Spleen (tissue), 13 donors: ENCODE results near the gene ZNF784. TPM values are rescaled to one million over a fixed set of nuclear protein-coding genes. Genes with fewer than 3 reads are reported as not detected.
A peak's percentile ranks its signal among the peaks of the same experiment; 100 is the strongest.

Experiments
- DNase-seq: peaks from one replicate; pipeline ENCODE4 v3.0.0-alpha.2; 2020
- H3K27ac ChIP-seq, 8 donors: fragments of 200-600 bp; sonication (generic) in 7 of 8; 1 replicate in 4 of 8; 2 replicates in 4 of 8; pipeline versions ENCODE4 v1.5.0 to v1.8.0; 2016 to 2021; ENCODE audit warnings: inconsistent platforms in 4 of 8, mild to moderate bottlenecking in 4 of 8, moderate library complexity in 1 of 8
- H3K27me3 ChIP-seq, 7 donors: fragments of 200-600 bp; sonication (generic) in 6 of 7; replicated peaks in 1 of 7; 1 replicate in 4 of 7; 2 replicates in 3 of 7; pipeline versions ENCODE4 v1.5.0 to v1.8.0; 2016 to 2021; ENCODE audit warnings: inconsistent platforms in 3 of 7, mild to moderate bottlenecking in 1 of 7
- H3K36me3 ChIP-seq, 6 donors: fragments of 200-600 bp; sonication (generic) in 5 of 6; 1 replicate in 4 of 6; 2 replicates in 2 of 6; pipeline versions ENCODE4 v1.5.0 to v1.8.0; 2016 to 2021; ENCODE audit warnings: inconsistent platforms in 2 of 6
- H3K4me1 ChIP-seq, 6 donors: fragments of 200-600 bp; sonication (generic) in 5 of 6; 1 replicate in 3 of 6; 2 replicates in 3 of 6; pipeline versions ENCODE4 v1.5.0 to v1.8.0; 2016 to 2021; ENCODE audit warnings: inconsistent platforms in 3 of 6
- H3K4me3 ChIP-seq, 8 donors: fragments of 200-600 bp; sonication (generic) in 7 of 8; 1 replicate in 4 of 8; 2 replicates in 4 of 8; pipeline versions ENCODE4 v1.5.0 to v1.8.0; 2016 to 2021; ENCODE audit warnings: inconsistent platforms in 4 of 8, mild to moderate bottlenecking in 4 of 8, moderate library complexity in 2 of 8
- H3K9me3 ChIP-seq, 8 donors: fragments of 200-600 bp; sonication (generic) in 7 of 8; 1 replicate in 4 of 8; 2 replicates in 4 of 8; pipeline versions ENCODE4 v1.5.0 to v1.8.0; 2016 to 2021; ENCODE audit warnings: inconsistent platforms in 4 of 8
- CTCF ChIP-seq, 11 experiments: fragments of 200-600 bp in 7 of 11; fragments of 450-650 bp in 4 of 11; sonication (generic) in 4 of 11; IDR thresholded peaks in 8 of 11; conservative IDR thresholded peaks in 3 of 11; 1 replicate in 7 of 11; 2 replicates in 4 of 11; pipeline versions ENCODE4 v1.4.0 to v1.8.0; 2016 to 2021; ENCODE audit warnings: antibody characterized with exemption in 11 of 11, inconsistent platforms in 4 of 11, mild to moderate bottlenecking in 1 of 11
- POLR2A ChIP-seq, 3 donors: fragments of 450-650 bp; IDR thresholded peaks; one replicate each; pipeline ENCODE4 v1.5.1; 2017; ENCODE audit warnings: antibody characterized with exemption in 3 of 3, mild to moderate bottlenecking in 1 of 3
- POLR2AphosphoS5 ChIP-seq, 3 donors: sonication (generic); formaldehyde crosslinking; IDR thresholded peaks; one replicate each; pipeline ENCODE4 v1.5.1; 2017; ENCODE audit warnings: antibody characterized with exemption in 3 of 3
- WGBS, 5 donors: extraction: QIAGEN DNeasy Blood & Tissue Kit in 3 of 5; methylation state at CpG; one replicate each; pipeline versions ENCODE4 v1.1.5 to v1.1.7; 2013 to 2018; 5-methylcytosine and 5-hydroxymethylcytosine counted together
- intact Hi-C: fragments of 100-400 bp; cut with DNase I; formaldehyde crosslinking; loops from one replicate; pipeline ENCODE4 v1.15.0; 2023; ENCODE audit warnings: low total_unique reads
- long read RNA-seq, 2 donors: transcript quantifications; one replicate each; lab custom pipeline, GENCODE V29; 2026
- polyA plus RNA-seq, 3 donors: library from polyadenylated mRNA; stranded (reverse); fragments of 200-250 nt; gene quantifications; one replicate each; pipeline ENCODE4 v1.2.1, GENCODE V29; 2013
- total RNA-seq, 7 donors: library from RNA; depleted of rRNA in 3 of 7; stranded (reverse); fragments of >200 nt in 3 of 7; fragmentation: NEBNext Ultra II Directional in 4 of 7; extraction: Animal tissue kit (Norgen Biotek cat#: 25700) in 4 of 7; gene quantifications; one replicate each; pipeline versions ENCODE4 v1.1.0 to v1.2.1, GENCODE V29; 2016 to 2021
- donor health status: healthy with polysubstance abuse.
- donor health status: DM: no; HTN: no; CAD: no; lungs with moderate emphysema.
- donor health status: DM: no; HTN: no; CAD: no.
- donor health status: Bipolar disorder and iron deficiency.
- donor health status: healthy.
- donor health status: DM: no; HTN: no; CAD: no.
- donor health status: DM: yes; HTN: yes; CAD: no.

ZNF784 gene
- total RNA-seq (1 to 10 TPM; 4.0 to 10.0 (median 7.1) TPM), polyA plus RNA-seq (1 to 10 TPM; 3.3 to 7.6 (median 5.6) TPM)
- long read RNA-seq, donor 1, partial matches to known transcripts, result 0 of 1 reads
- long read RNA-seq, donor 1, other reads (novel, unspliced or antisense), result 0 of 1 reads
- long read RNA-seq, donor 2, result 0 reads

GRCh38 chr19:55624109-55625003, at the start of gene ZNF784:
Gene ZNF784, minus strand, starts transcription at chr19:55624566. Its CDS starts 5 bp downstream, at chr19:55624561.
- no peaks in the 10 kb centered on the region for H3K27me3 ChIP-seq
- peak within 1 kb of the TSS; percentile 25 to 77 (median 44) for H3K4me3 ChIP-seq
- 1% methylated on average over 25 to 56 of the region's 56 CpGs for WGBS, 5 donors
- no peaks in the 10 kb centered on the region for H3K9me3 ChIP-seq
- H3K27ac ChIP-seq, result peak within 1 kb of the TSS; percentile 92 to 98 (median 94)
- H3K4me1 ChIP-seq, result peaks cover 0 to 74% (median 36%) of the 10 kb centered on the region in 6 donors
- DNase-seq, result peak; percentile 96
- intact Hi-C loops, result no loop called here
- peak; percentile 86 to 91 (median 88) for TF ChIP-seq POLR2AphosphoS5 (IDR thresholded peaks at IDR 0.05)
- peak in 2 of 3 donors; percentile 15 to 20 for TF ChIP-seq POLR2A (IDR thresholded peaks at IDR 0.05)
- peak in 1 of 11 experiments; percentile 14 for TF ChIP-seq CTCF (IDR thresholded peaks at IDR 0.05 in 8 of 11, conservative IDR thresholded peaks at IDR 0.05 in 3 of 11)
- peaks cover 0 to 25% (median 8%) of the 10 kb centered on the region in 6 donors for H3K36me3 ChIP-seq

- Histone ChIP-seq H3K4me1 (peaks cover 45 to 96% (median 71%) of the 10 kb centered on the region in 6 donors), H3K9me3 (no peaks in the 10 kb centered on the region), H3K4me3 (peak overlapping the region in 1 of 8 donors; percentile 94), H3K27me3 (no peaks in the 10 kb centered on the region), H3K27ac (peak overlapping the region in 3 of 8 donors; percentile 96 to 99 (median 98)), H3K36me3 (peaks cover 0 to 79% (median 53%) of the 10 kb centered on the region in 6 donors)
- intact Hi-C loops, result no loop called here
- TF ChIP-seq POLR2A (IDR thresholded peaks at IDR 0.05), result no peak
- no peak for TF ChIP-seq CTCF (IDR thresholded peaks at IDR 0.05 in 8 of 11, conservative IDR thresholded peaks at IDR 0.05 in 3 of 11)
- TF ChIP-seq POLR2AphosphoS5 (IDR thresholded peaks at IDR 0.05), result no peak
- WGBS, 5 donors, result 72 to 93% (median 85%) methylated on average over 10 to 15 of the region's 15 CpGs
- DNase-seq, result no peak
Measured at GRCh38 chr19:55673889-55674288, 49.5 kb upstream of the ZNF784 start.

GRCh38 chr19:55673465-55673864, 49.1 kb upstream of the ZNF784 start:
- 78 to 84% (median 80%) methylated on average over 9 of the region's 9 CpGs for WGBS, 5 donors
- Histone ChIP-seq H3K27me3 (no peaks in the 10 kb centered on the region), H3K27ac (peak overlapping the region in 2 of 8 donors; percentile 98 to 99), H3K36me3 (peaks cover 0 to 79% (median 53%) of the 10 kb centered on the region in 6 donors), H3K4me3 (no peak overlapping the region), H3K9me3 (no peaks in the 10 kb centered on the region), H3K4me1 (peaks cover 41 to 96% (median 69%) of the 10 kb centered on the region in 6 donors)
- intact Hi-C loops, result no loop called here
- DNase-seq, result no peak
- TF ChIP-seq POLR2A (IDR thresholded peaks at IDR 0.05), result no peak
- TF ChIP-seq POLR2AphosphoS5 (IDR thresholded peaks at IDR 0.05), result peak in 1 of 3 donors; percentile 24

- Histone ChIP-seq H3K4me1 (peaks cover 30 to 96% (median 66%) of the 10 kb centered on the region in 6 donors), H3K27ac (no peak overlapping the region), H3K27me3 (no peaks in the 10 kb centered on the region), H3K9me3 (no peaks in the 10 kb centered on the region), H3K4me3 (no peak overlapping the region), H3K36me3 (peaks cover 0 to 79% (median 59%) of the 10 kb centered on the region in 6 donors)
- intact Hi-C loops, result no loop called here
- DNase-seq, result no peak
- TF ChIP-seq POLR2AphosphoS5 (IDR thresholded peaks at IDR 0.05) (no peak), POLR2A (IDR thresholded peaks at IDR 0.05) (no peak), CTCF (IDR thresholded peaks at IDR 0.05 in 8 of 11, conservative IDR thresholded peaks at IDR 0.05 in 3 of 11) (no peak)
- WGBS, 5 donors, result 82 to 94% (median 89%) methylated on average over 5 of the region's 5 CpGs
Measured at GRCh38 chr19:55672418-55672817, 48.1 kb upstream of the ZNF784 start.
